Lower leg skin (tissue), 4 donors: ENCODE measurements around the gene TMEM145. TPM values are rescaled to one million over a fixed set of nuclear protein-coding genes. Genes with fewer than 3 reads are reported as not detected.

Experiments used
- DNase-seq, 2 donors: peaks; one replicate each; pipeline ENCODE4 v3.0.0-alpha.2; 2019; ENCODE audit warnings: low spot score in 2 of 2
- H3K4me3 ChIP-seq: fragments of 200-600 bp; sonication (generic); 2 replicates; pipeline ENCODE4 v1.5.1; 2017; ENCODE audit warnings: mild to moderate bottlenecking, low read depth; ENCODE audit not compliant: poor library complexity, severe bottlenecking
- POLR2A ChIP-seq, 2 donors: fragments of 450-650 bp; IDR thresholded peaks; one replicate each; pipeline ENCODE4 v1.6.1; 2016 to 2017; ENCODE audit warnings: antibody characterized with exemption in 2 of 2, mild to moderate bottlenecking in 1 of 2, moderate library complexity in 1 of 2
- WGBS, 2 donors: methylation state at CpG; one replicate each; pipeline ENCODE4 v1.1.5; 2018; 5-methylcytosine and 5-hydroxymethylcytosine counted together
- intact Hi-C: fragments of 100-400 bp; cut with DNase I; formaldehyde crosslinking; loops from one replicate; pipeline ENCODE4 v1.15.0; 2023; ENCODE audit warnings: low total_unique reads
- total RNA-seq, 4 donors: library from RNA; depleted of rRNA; stranded (reverse); fragments of >200 nt; gene quantifications; one replicate each; pipeline ENCODE4 v1.1.0, GENCODE V29; 2016
- TF ChIP-seq, protein P1 (sequence below), 3 donors: fragments of 450-650 bp; IDR thresholded peaks; one replicate each; pipeline ENCODE4 v1.5.1; 2016; ENCODE audit warnings: antibody characterized with exemption in 3 of 3, mild to moderate bottlenecking in 3 of 3, moderate library complexity in 2 of 3

The TMEM145 gene
- total RNA-seq, 4 donors from 2014 or later: 0.88 TPM; not detected in 3

GRCh38 chr19:42325896-42326771 is 13.0 kb downstream of the TMEM145 start:
- H3K4me3 ChIP-seq: peak overlapping the region; percentile 82
- peak in 1 of 2 donors; percentile 88 for DNase-seq
- TF ChIP-seq, protein P1, sequence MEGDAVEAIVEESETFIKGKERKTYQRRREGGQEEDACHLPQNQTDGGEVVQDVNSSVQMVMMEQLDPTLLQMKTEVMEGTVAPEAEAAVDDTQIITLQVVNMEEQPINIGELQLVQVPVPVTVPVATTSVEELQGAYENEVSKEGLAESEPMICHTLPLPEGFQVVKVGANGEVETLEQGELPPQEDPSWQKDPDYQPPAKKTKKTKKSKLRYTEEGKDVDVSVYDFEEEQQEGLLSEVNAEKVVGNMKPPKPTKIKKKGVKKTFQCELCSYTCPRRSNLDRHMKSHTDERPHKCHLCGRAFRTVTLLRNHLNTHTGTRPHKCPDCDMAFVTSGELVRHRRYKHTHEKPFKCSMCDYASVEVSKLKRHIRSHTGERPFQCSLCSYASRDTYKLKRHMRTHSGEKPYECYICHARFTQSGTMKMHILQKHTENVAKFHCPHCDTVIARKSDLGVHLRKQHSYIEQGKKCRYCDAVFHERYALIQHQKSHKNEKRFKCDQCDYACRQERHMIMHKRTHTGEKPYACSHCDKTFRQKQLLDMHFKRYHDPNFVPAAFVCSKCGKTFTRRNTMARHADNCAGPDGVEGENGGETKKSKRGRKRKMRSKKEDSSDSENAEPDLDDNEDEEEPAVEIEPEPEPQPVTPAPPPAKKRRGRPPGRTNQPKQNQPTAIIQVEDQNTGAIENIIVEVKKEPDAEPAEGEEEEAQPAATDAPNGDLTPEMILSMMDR (IDR thresholded peaks at IDR 0.05): no peak
- no peak for TF ChIP-seq POLR2A (IDR thresholded peaks at IDR 0.05)
- intact Hi-C loops: no loop called here
- 7 to 9% methylated on average over 29 to 35 of the region's 37 CpGs for WGBS, 2 donors

DNA sequence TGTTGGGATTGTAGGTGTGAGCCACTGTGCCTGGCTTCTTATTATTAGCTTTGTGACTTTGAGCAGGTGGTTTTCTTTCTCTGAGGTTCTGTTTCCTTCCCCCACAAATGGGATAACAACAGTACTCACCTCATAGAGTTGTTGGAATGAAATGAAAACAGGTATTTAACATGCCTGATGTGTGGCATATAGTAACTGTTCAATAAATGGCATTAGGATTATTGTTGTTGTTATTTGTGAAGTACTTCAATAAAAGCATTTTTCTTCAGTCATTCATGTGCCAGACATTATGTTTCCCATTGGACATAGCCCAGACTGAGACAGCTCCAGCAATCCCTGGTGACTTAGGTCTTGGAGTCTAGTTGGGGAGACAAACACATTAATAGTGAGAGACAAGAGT is 13.9 kb downstream of the TMEM145 start:
- intact Hi-C loops: no loop called here
- DNase-seq: no peak
- TF ChIP-seq, protein P1 (IDR thresholded peaks at IDR 0.05): no peak
- TF ChIP-seq POLR2A (IDR thresholded peaks at IDR 0.05): no peak
- no peak overlapping the region for H3K4me3 ChIP-seq

- TF ChIP-seq POLR2A (IDR thresholded peaks at IDR 0.05): no peak
- TF ChIP-seq, protein P1 (IDR thresholded peaks at IDR 0.05): no peak
- 87% methylated on average over 5 of the region's 5 CpGs for WGBS, 2 donors
- no peak for DNase-seq
Observed at GRCh38 chr19:42327381-42327780, 14.3 kb downstream of the TMEM145 start.

DNA sequence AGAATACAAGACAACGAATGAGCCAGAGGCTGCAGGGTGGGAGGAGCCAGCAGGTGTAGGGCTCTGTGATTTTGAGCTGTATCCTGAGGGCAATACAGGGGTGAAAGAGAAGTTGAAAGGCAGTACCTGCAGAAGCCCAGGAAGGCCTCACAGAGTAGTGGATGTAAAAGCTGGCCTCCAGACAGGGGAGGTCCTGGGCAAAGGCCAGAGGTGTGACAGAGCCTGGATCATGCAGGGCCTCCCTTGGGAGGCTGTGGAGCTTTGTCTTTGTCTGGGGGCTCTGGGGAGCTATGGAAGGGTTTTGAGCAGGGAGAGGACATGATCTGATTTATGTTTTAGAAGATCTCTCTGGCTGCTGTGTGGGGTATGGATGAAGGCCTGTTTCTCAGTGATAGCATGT is 15.0 kb downstream of the TMEM145 start:
- no peak overlapping the region for H3K4me3 ChIP-seq
- intact Hi-C loops: no loop called here
- 35 to 50% methylated on average over 1 of the region's 1 CpG for WGBS, 2 donors
- no peak for DNase-seq
- TF ChIP-seq POLR2A (IDR thresholded peaks at IDR 0.05): no peak
- TF ChIP-seq, protein P1 (IDR thresholded peaks at IDR 0.05): no peak

More at GRCh38 chr19:42327381-42327780, 14.3 kb downstream of the TMEM145 start:
- intact Hi-C loops: no loop called here
- H3K4me3 ChIP-seq: no peak overlapping the region

GRCh38 chr19:42328854-42329253 is 15.7 kb downstream of the TMEM145 start:
- intact Hi-C loops: no loop called here
- TF ChIP-seq, protein P1 (IDR thresholded peaks at IDR 0.05): no peak
- no peak for TF ChIP-seq POLR2A (IDR thresholded peaks at IDR 0.05)
- 81 to 83% methylated on average over 2 of the region's 2 CpGs for WGBS, 2 donors
- no peak for DNase-seq
- H3K4me3 ChIP-seq: no peak overlapping the region
